HG02884 (cell line): ENCODE measurements around the gene ATP6V0B.

Experiments
- ATAC-seq: cut with Tn5 transposase; IDR thresholded peaks from one replicate; pipeline ENCODE4 v1.9.1; 2021; ENCODE audit warnings: mild to moderate bottlenecking, moderate library complexity; ENCODE audit not compliant: unreplicated experiment

The ATP6V0B gene

GRCh38 chr1:43974443-43975248 lies at the start of gene ATP6V0B:
TSS of gene ATP6V0B (plus strand) at chr1:43974960. CDS start at chr1:43975041, 81 bp downstream.
- peak; percentile 60 for ATAC-seq

- ATAC-seq, result no peak
These were observed 48.9 kb upstream of the ATP6V0B start for GRCh38 chr1:43925846-43926245.

- ATAC-seq, result no peak
These were observed 44.4 kb upstream of the ATP6V0B start for GRCh38 chr1:43930168-43930948.

- no peak for ATAC-seq
These were observed 43.8 kb upstream of the ATP6V0B start for GRCh38 chr1:43930949-43931275.

- no peak for ATAC-seq
These were observed 42.8 kb upstream of the ATP6V0B start for GRCh38 chr1:43931711-43932660.

GRCh38 chr1:43932786-43933385 lies 41.9 kb upstream of the ATP6V0B start:
- no peak for ATAC-seq

GRCh38 chr1:43933386-43934100 lies 41.2 kb upstream of the ATP6V0B start, which contains the start of gene ARTN:
TSS of gene ARTN (plus strand) at chr1:43933801. CDS start at chr1:43935657, 1,856 bp downstream.
- ATAC-seq, result no peak

- ATAC-seq, result no peak
These were observed 40.4 kb upstream of the ATP6V0B start for GRCh38 chr1:43934101-43934985.

GRCh38 chr1:43934986-43935324 lies 39.8 kb upstream of the ATP6V0B start:
- ATAC-seq, result no peak

- no peak for ATAC-seq
These were observed 38.9 kb upstream of the ATP6V0B start for GRCh38 chr1:43935711-43936427.

- no peak for ATAC-seq
These were observed 38.2 kb upstream of the ATP6V0B start for GRCh38 chr1:43936431-43937151.

- ATAC-seq, result no peak
These were observed 37.4 kb upstream of the ATP6V0B start for GRCh38 chr1:43937179-43937865.

GRCh38 chr1:43938383-43938782 lies 36.4 kb upstream of the ATP6V0B start:
- no peak for ATAC-seq

GRCh38 chr1:43938892-43939587 lies 35.7 kb upstream of the ATP6V0B start:
- ATAC-seq, result no peak

- no peak for ATAC-seq
These were observed 32.3 kb upstream of the ATP6V0B start for GRCh38 chr1:43942411-43942810.

- ATAC-seq, result no peak
These were observed 29.9 kb upstream of the ATP6V0B start for GRCh38 chr1:43944860-43945259.
